Ectodermal cell (in vitro differentiated cells): Measurements from ENCODE around the gene ACTN4.

Experiments
- H3K27ac ChIP-seq: 2 replicates; pipeline ENCODE4 v1.7.0; 2013; ENCODE audit warnings: mild to moderate bottlenecking, low read depth, low read length; ENCODE audit not compliant: insufficient read depth, poor library complexity, severe bottlenecking
- H3K27me3 ChIP-seq: 2 replicates; pipeline ENCODE4 v1.7.0; 2013; ENCODE audit warnings: mild to moderate bottlenecking, low read length; ENCODE audit not compliant: insufficient read depth, control insufficient read depth, poor library complexity, severe bottlenecking
- H3K36me3 ChIP-seq: one replicate; pipeline ENCODE4 v1.7.0; 2013; ENCODE audit warnings: low read length; ENCODE audit not compliant: control insufficient read depth, insufficient read depth
- H3K4me1 ChIP-seq: one replicate; pipeline ENCODE4 v1.7.0; 2013; ENCODE audit warnings: low read length; ENCODE audit not compliant: control insufficient read depth, insufficient read depth
- H3K4me3 ChIP-seq: 2 replicates; pipeline ENCODE4 v1.7.0; 2013; ENCODE audit warnings: low read depth, low read length, control low read depth; ENCODE audit not compliant: insufficient read depth
- H3K9me3 ChIP-seq: 2 replicates; pipeline ENCODE4 v1.7.0; 2013; ENCODE audit warnings: mild to moderate bottlenecking, low read length, moderate library complexity; ENCODE audit not compliant: control insufficient read depth
- WGBS, 2 experiments: methylation state at CpG; one replicate each; pipeline ENCODE4 v1.1.7; 2013; ENCODE audit warnings: missing lambda C conversion rate in 2 of 2; 5-methylcytosine and 5-hydroxymethylcytosine counted together

ACTN4 gene

DNA sequence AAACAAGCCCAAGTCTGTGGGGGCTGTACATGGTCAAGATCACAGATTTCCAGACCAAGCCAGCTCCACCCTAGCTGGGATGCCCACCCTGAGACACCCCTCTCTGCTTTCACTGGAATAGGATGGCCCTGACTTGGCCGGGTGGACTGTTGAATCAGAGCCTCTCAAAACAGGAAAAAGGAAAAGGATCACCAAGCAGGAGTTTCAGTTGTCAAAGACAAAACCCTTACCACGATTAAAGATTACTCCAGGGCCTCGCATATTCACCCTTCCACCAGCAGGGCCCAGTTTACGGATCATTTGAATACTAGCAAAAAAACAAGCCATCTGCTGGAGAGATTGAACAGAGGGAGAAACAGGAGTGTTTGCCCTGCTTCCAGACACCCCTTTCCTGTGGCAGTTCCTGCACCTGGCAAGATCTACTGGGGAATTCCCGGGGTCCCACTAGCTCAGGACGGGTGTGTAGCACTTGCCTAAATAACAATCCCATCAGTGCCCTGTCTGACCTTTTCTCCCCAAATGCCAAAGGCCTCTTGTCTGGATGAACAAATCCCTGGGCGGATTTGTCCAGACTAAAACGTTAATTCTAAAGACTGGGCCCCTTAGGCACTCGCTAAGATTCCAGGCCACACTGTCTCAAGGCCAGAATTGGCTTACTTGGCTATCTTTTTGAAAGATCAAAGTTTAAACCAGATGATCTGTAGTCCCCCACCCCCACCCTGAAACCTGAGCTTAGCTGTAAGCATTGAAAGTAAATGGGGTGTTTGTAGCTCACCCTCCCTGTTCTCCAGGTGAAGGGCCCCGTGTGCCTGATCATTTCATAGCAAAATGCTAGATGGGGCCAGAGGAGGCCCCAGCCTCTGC lies 38.4 kb downstream of the ACTN4 start:
- Histone ChIP-seq H3K27ac (peak overlapping the region; percentile 27), H3K4me3 (no peak overlapping the region), H3K9me3 (no peaks in the 10 kb centered on the region), H3K4me1 (peaks cover 35% of the 10 kb centered on the region), H3K36me3 (no peaks in the 10 kb centered on the region), H3K27me3 (no peaks in the 10 kb centered on the region)
- 40 to 43% methylated on average over 10 of the region's 10 CpGs for WGBS, 2 experiments

DNA sequence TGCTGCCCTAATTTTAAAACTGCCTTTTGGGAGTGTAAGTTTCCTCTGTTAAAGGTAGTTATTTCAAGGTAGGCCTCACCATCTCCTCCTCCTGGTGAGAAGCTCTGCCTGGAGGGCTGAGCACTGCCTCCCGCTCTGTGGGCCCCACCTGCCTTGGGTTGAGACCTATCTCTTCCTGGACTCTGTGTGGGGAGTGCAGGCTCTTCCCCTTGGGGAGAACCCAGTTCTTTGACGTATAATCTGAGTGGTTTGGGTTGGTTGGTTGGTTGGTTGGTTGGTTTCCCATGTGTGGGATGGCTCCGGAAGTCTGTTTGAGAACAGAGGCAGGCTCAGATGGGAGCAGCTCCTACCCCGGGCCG lies 39.1 kb downstream of the ACTN4 start:
- no peaks in the 10 kb centered on the region for H3K36me3 ChIP-seq
- peaks cover 35% of the 10 kb centered on the region for H3K4me1 ChIP-seq
- WGBS, 2 experiments: 90 to 94% methylated on average over 5 of the region's 5 CpGs
- no peaks in the 10 kb centered on the region for H3K27me3 ChIP-seq
- H3K4me3 ChIP-seq: no peak overlapping the region
- H3K9me3 ChIP-seq: no peaks in the 10 kb centered on the region
- peak overlapping the region; percentile 27 for H3K27ac ChIP-seq

DNA sequence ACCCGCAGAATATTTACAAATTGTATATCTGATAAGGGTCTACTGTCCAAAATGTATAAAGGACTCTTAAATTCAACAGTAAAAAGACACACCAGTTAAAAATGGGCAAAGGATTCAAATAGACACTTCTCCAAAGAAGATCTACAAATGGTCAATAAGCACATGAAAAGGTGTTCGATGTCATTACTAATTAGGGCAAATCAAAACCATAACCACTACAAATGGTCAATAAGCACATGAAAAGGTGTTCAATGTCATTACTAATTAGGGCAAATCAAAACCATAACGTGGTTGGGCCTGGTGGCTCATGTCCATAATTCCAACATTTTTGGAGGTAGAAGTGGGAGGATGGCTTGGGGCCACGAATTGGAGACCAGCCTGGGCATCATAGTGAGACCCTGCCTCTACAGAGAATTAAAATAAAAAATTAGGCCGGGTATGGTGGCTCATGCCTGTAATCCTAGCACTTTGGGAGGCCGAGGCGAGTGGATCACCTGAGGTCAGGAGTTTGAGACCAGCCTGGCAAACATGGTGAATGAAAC lies 40.5 kb downstream of the ACTN4 start:
- H3K27ac ChIP-seq: no peak overlapping the region
- H3K9me3 ChIP-seq: no peaks in the 10 kb centered on the region
- H3K4me3 ChIP-seq: no peak overlapping the region
- peaks cover 47% of the 10 kb centered on the region for H3K4me1 ChIP-seq
- no peaks in the 10 kb centered on the region for H3K36me3 ChIP-seq
- no peaks in the 10 kb centered on the region for H3K27me3 ChIP-seq
- WGBS, 2 experiments: 93 to 94% methylated on average over 6 to 7 of the region's 7 CpGs

DNA sequence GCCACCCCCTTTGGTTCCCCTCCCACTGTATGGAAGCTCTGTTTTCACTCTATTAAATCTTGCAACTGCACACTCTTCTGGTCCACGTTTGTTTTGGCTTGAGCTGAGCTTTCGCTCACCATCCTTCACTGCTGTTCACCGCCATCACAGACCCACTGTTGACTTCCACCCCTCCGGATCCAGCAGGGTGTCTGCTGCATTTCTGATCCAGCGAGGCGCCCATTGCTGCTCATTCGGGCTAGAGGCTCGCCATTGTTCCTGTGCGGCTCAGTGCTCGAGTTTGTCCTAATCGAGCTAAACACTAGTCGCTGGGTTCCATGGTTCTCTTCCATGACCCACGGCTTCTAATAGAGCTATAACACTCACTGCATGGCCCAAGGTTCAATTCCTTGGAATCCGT lies 42.7 kb downstream of the ACTN4 start:
- 93 to 94% methylated on average over 14 of the region's 14 CpGs for WGBS, 2 experiments
- no peak overlapping the region for H3K27ac ChIP-seq
- H3K9me3 ChIP-seq: no peaks in the 10 kb centered on the region
- H3K4me3 ChIP-seq: no peak overlapping the region
- H3K4me1 ChIP-seq: peaks cover 35% of the 10 kb centered on the region
- H3K27me3 ChIP-seq: no peaks in the 10 kb centered on the region
- H3K36me3 ChIP-seq: no peaks in the 10 kb centered on the region

DNA sequence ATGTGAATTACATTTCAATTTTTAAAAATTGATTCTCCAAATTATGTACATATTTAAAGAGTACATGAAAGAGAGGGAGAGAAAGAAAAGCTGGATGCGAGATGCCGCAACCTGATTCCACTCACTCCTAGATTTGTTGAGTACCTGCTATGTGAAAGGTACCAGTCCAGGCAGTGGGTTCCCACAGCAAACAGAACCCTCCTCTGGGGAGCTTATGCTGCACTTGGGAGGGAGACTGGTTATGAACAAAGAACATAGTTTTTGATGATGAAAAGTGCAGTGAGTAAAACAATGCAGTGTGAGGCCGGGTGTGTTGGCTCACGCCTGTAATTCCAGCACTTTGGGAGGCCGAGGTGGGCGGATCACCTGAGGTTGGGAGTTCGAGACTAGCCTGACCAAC lies 43.4 kb downstream of the ACTN4 start:
- WGBS, 2 experiments: 94% methylated on average over 7 of the region's 7 CpGs
- H3K27ac ChIP-seq: no peak overlapping the region
- no peaks in the 10 kb centered on the region for H3K9me3 ChIP-seq
- H3K27me3 ChIP-seq: no peaks in the 10 kb centered on the region
- H3K4me1 ChIP-seq: peaks cover 30% of the 10 kb centered on the region
- no peak overlapping the region for H3K4me3 ChIP-seq
- H3K36me3 ChIP-seq: no peaks in the 10 kb centered on the region

DNA sequence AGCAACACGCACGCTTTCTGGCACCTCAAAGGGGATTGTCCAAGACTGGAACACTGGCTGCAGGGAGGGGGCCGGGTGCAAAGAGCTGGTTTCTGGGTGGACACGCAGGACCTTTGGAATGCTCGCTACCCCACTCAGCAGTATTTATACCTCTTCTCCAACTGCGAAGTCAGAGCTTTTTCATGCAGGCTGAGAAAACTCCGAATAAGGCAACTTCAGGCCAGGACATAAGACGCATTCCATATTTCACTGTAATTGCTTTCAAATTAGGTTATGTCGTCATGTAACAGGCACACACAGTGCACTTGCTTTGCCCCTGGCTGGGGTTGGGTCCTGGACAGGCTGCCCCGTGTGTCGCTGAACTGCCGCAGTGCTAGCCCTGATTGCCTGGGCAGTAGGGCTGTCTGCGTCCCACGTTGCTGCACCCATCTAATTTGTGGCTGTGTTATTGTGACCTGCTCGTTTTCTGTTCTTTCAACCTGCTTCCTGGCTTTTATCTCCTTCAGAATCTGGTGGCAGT lies 44.5 kb downstream of the ACTN4 start:
- H3K9me3 ChIP-seq: no peaks in the 10 kb centered on the region
- 94% methylated on average over 15 of the region's 15 CpGs for WGBS, 2 experiments
- H3K27me3 ChIP-seq: no peaks in the 10 kb centered on the region
- peaks cover 25% of the 10 kb centered on the region for H3K4me1 ChIP-seq
- H3K36me3 ChIP-seq: no peaks in the 10 kb centered on the region
- peak overlapping the region; percentile 95 for H3K27ac ChIP-seq
- H3K4me3 ChIP-seq: no peak overlapping the region

DNA sequence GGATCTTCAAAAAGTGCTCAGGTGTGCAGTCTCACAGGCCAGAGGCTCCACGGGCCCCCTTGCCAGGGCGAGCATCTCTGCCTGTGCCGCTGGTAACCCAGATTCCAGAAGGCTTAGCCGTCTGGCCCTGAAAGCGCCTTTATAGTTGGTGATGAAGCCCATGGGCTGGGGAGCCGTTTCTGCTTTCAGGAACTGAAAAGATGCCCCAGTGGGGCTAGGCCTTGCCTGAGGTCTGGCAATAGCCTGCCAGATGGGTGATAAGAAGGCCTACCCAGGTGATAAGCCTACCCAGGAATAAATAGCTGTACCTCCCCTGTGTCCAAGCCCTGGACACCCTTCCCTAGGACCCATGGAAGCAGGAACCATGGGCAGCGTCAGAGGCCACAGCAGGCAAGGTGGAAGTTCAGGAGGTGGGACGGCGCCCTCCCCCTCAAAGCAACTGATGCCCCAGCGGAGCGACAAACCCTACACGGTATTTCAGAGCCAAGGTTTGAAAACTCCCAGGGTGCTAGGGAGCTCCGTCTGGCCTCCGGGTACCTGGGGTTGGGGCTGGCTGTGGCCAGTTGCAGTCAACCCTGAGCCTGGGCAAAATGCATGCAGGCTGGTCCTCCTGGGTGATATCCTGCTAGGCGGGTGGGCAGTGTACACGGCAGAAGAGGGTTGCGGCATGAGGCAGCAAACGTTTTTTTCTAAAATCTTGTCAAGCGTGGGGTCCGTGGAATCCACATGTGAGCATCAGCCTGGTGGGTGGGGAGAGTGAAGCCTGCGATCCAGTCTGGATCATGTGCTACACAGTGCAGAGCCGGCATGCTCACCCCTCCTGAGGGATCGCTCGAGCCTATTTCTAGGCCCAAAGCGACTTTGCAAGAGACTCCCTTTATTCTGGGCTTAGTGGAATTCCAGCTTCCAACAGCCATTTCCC lies 45.3 kb downstream of the ACTN4 start:
- H3K4me1 ChIP-seq: peaks cover 27% of the 10 kb centered on the region
- 77 to 82% methylated on average over 25 of the region's 25 CpGs for WGBS, 2 experiments
- no peak overlapping the region for H3K4me3 ChIP-seq
- peak overlapping the region; percentile 95 for H3K27ac ChIP-seq
- H3K9me3 ChIP-seq: no peaks in the 10 kb centered on the region
- no peaks in the 10 kb centered on the region for H3K36me3 ChIP-seq
- H3K27me3 ChIP-seq: no peaks in the 10 kb centered on the region

DNA sequence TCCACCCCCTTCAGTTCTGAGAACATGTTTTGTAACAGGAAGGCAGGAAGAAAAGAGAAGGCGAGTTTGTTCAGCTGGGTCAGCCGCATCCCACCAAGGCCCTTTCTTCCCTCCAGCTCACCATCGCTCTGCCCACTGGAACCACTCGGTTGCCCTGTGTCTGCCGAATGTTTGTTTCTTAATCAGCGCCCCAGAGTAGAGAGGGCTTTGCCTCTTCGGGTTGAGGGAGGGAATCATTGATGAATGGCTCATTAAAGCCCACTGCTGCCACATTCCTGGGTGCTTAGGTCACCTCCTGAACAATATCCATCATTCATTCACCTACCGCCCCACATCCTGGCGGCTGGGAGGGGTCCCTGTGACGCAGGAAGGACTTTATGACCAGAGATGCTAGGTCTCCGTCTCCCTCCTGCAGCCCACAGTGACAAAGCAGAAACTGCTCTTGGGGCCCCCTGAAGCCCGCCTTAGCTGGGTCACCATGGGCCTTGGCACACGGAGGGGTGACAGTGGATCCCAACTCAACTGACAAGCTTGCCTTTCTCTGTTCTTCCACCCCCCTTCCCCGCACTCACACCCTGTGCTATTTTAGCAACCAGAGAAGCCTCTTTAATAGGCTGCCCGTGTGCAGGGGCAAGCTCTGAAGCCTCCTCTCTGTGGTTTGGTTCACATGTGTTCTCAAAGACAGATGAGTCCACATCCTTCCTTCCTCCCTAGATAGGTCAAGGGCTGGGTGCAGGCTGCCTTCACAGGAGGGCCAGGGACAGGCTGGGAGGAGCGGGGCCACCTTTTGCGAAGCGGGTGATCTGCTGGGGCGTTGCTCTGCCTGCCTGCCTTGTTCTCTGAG lies 46.2 kb downstream of the ACTN4 start:
- Histone ChIP-seq H3K36me3 (no peaks in the 10 kb centered on the region), H3K9me3 (no peaks in the 10 kb centered on the region), H3K27ac (peak overlapping the region; percentile 95), H3K4me1 (peaks cover 35% of the 10 kb centered on the region), H3K27me3 (no peaks in the 10 kb centered on the region), H3K4me3 (no peak overlapping the region)
- WGBS, 2 experiments: 51 to 58% methylated on average over 19 of the region's 19 CpGs

DNA sequence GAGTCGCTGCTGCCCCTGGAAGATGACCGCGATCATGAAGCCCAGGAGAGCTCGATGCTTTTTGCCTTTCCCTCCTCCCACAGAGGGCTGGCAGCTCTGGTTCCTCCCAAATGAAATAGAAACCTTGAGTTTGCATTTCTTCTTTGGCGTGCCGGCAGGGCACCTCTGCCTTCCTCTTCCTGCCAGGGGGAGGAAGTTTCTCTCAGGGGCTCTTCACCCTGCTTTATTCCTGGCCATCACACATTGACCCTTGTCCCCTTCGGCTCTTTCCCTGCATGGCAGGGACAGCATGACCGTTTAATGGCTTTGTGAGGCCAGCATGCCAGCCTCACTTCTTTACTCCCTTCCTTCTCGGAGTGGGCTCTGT lies 47.9 kb downstream of the ACTN4 start:
- Histone ChIP-seq H3K9me3 (no peaks in the 10 kb centered on the region), H3K4me3 (no peak overlapping the region), H3K4me1 (peaks cover 40% of the 10 kb centered on the region), H3K27ac (no peak overlapping the region), H3K36me3 (no peaks in the 10 kb centered on the region), H3K27me3 (no peaks in the 10 kb centered on the region)
- 93 to 94% methylated on average over 9 of the region's 9 CpGs for WGBS, 2 experiments
